Renal cortex interstitium (tissue), 11 donors: Measurements from ENCODE around the gene TGM3. TPM values are rescaled to one million over a fixed set of nuclear protein-coding genes. Genes with fewer than 3 reads are reported as not detected.

Experiments used
- DNase-seq, 11 donors: peaks; one replicate each; pipeline ENCODE4 v3.0.0-alpha.2; 2013; ENCODE audit warnings: low read depth in 9 of 11, low spot score in 4 of 11; ENCODE audit errors: extremely low read depth in 1 of 11
- polyA plus RNA-seq, 3 donors: library from polyadenylated mRNA; unstranded; fragments of 120-200 nt; gene quantifications; one replicate each; pipeline ENCODE4 v1.2.1, GENCODE V29; 2013; ENCODE audit not compliant: insufficient read length in 3 of 3

The TGM3 gene
- polyA plus RNA-seq, 3 donors, result 0.58 to 0.98 (median 0.65) TPM

GRCh38 chr20:2330090-2330695, 34.4 kb downstream of the TGM3 start:
- no peak for DNase-seq

GRCh38 chr20:2331106-2331505, 35.3 kb downstream of the TGM3 start:
- DNase-seq, result no peak

- DNase-seq, result no peak
Measured at GRCh38 chr20:2331901-2332565, 36.2 kb downstream of the TGM3 start.

GRCh38 chr20:2332711-2333110, 36.9 kb downstream of the TGM3 start:
- DNase-seq, result no peak

GRCh38 chr20:2333821-2334220, 38.0 kb downstream of the TGM3 start:
- no peak for DNase-seq

- no peak for DNase-seq
Measured at GRCh38 chr20:2335096-2335870, 39.5 kb downstream of the TGM3 start.

GRCh38 chr20:2336471-2336870, 40.7 kb downstream of the TGM3 start:
- DNase-seq, result no peak

GRCh38 chr20:2337142-2337541, 41.3 kb downstream of the TGM3 start:
- no peak for DNase-seq

- peak in 4 of 11 donors; percentile 8 to 37 (median 18) for DNase-seq
Measured at GRCh38 chr20:2338411-2339066, 42.7 kb downstream of the TGM3 start.

GRCh38 chr20:2340136-2340535, 44.3 kb downstream of the TGM3 start:
- DNase-seq, result no peak

GRCh38 chr20:2340823-2341222, 45.0 kb downstream of the TGM3 start:
- DNase-seq, result no peak

- no peak for DNase-seq
Measured at GRCh38 chr20:2341336-2341735, 45.5 kb downstream of the TGM3 start.

- DNase-seq, result no peak
Measured at GRCh38 chr20:2342243-2342642, 46.4 kb downstream of the TGM3 start.

GRCh38 chr20:2346188-2346587, 50.4 kb downstream of the TGM3 start:
- no peak for DNase-seq

GRCh38 chr20:2348336-2348735, 52.5 kb downstream of the TGM3 start:
- DNase-seq, result no peak

GRCh38 chr20:2349801-2350200, 54.0 kb downstream of the TGM3 start:
- DNase-seq, result no peak

GRCh38 chr20:2350606-2351005, 54.8 kb downstream of the TGM3 start:
- no peak for DNase-seq

- no peak for DNase-seq
Measured at GRCh38 chr20:2353231-2353630, 57.4 kb downstream of the TGM3 start.

GRCh38 chr20:2357114-2357513, 61.3 kb downstream of the TGM3 start:
- no peak for DNase-seq

- no peak for DNase-seq
Measured at GRCh38 chr20:2358006-2358405, 62.2 kb downstream of the TGM3 start.
